Right cardiac atrium (tissue), 5 donors: Measurements from ENCODE around the gene PTPRN2. TPM values are rescaled to one million over a fixed set of nuclear protein-coding genes. Genes with fewer than 3 reads are reported as not detected.
"Not testable (repeated sequence)": the region's sequence is repeated elsewhere in the genome, so short reads cannot be mapped to it uniquely, and the experiment has no call there.

Source experiments
- ATAC-seq, 2 donors: fragments of 200-7000 bp; cut with Tn5 transposase; one replicate each; pipeline versions ENCODE4 v1.8.0 to v1.9.1; 2020; ENCODE audit warnings: moderate library complexity in 2 of 2, mild to moderate bottlenecking in 1 of 2
- DNase-seq, 3 donors: peaks; one replicate each; pipeline ENCODE4 v3.0.0-alpha.2; 2020
- H3K27ac ChIP-seq: one replicate; pipeline ENCODE4 v1.5.1; 2013; ENCODE audit warnings: mild to moderate bottlenecking, low read length, control low read depth, moderate library complexity
- H3K27me3 ChIP-seq: one replicate; pipeline ENCODE4 v1.6.1; 2013; ENCODE audit not compliant: control insufficient read depth, insufficient read depth
- H3K4me1 ChIP-seq: one replicate; pipeline ENCODE4 v1.6.1; 2013; ENCODE audit warnings: low read length; ENCODE audit not compliant: control insufficient read depth, insufficient read depth
- H3K4me3 ChIP-seq: one replicate; pipeline ENCODE4 v1.5.1; 2013; ENCODE audit warnings: low read length, control low read depth
- H3K9me3 ChIP-seq: one replicate; pipeline ENCODE4 v1.6.1; 2013; ENCODE audit warnings: low read length; ENCODE audit not compliant: control insufficient read depth
- WGBS: extraction: QIAGEN DNeasy Blood & Tissue Kit; methylation state at CpG from one replicate; pipeline ENCODE4 v1.1.7; 2013; 5-methylcytosine and 5-hydroxymethylcytosine counted together
- intact Hi-C, 4 donors: fragments of 100-400 bp; cut with DNase I; formaldehyde crosslinking; loops; one replicate each; pipeline versions ENCODE4 v1.11.0 to v1.14.0; 2022 to 2023
- polyA plus RNA-seq: library from polyadenylated mRNA; stranded (reverse); fragments of 200-250 nt; gene quantifications from one replicate; pipeline ENCODE4 v1.2.3, GENCODE V29; 2013
- total RNA-seq, 4 donors: library from RNA; stranded (reverse); fragmentation: NEBNext Ultra II Directional; extraction: Animal tissue kit (Norgen Biotek cat#: 25700); gene quantifications; one replicate each; pipeline ENCODE4 v1.2.1, GENCODE V29; 2021
- donor health status: healthy with polysubstance abuse.
- donor health status: DM: no; HTN: yes; CAD: no.
- donor health status: DM: no; HTN: no; CAD: no.
- donor health status: DM: no; HTN: yes; CAD: no; lungs with severe emphysema.
- donor health status: DM: yes; HTN: yes; CAD: no.

The PTPRN2 gene
- total and polyA plus RNA-seq, 5 donors, result 1.5 to 3.9 (median 1.9) TPM

- no peaks in the 10 kb centered on the region for H3K27me3 ChIP-seq
- intact Hi-C loops, result no loop called here
- no peaks in the 10 kb centered on the region for H3K9me3 ChIP-seq
- ATAC-seq (no peak), DNase-seq (no peak)
- no peaks in the 10 kb centered on the region for H3K4me1 ChIP-seq
- no peak overlapping the region for H3K4me3 ChIP-seq
- H3K27ac ChIP-seq, result no peak overlapping the region
- WGBS, result 54% methylated on average over 10 of the region's 10 CpGs
These were observed 205.0 kb downstream of the PTPRN2 start for GRCh38 chr7:158382363-158383254.

- H3K27me3 ChIP-seq, result no peaks in the 10 kb centered on the region
- H3K4me1 ChIP-seq, result no peaks in the 10 kb centered on the region
- DNase-seq (no peak), ATAC-seq (no peak)
- no peaks in the 10 kb centered on the region for H3K9me3 ChIP-seq
- H3K27ac ChIP-seq, result no peak overlapping the region
- 83% methylated on average over 3 of the region's 3 CpGs for WGBS
- H3K4me3 ChIP-seq, result no peak overlapping the region
- intact Hi-C loops, result no loop called here
These were observed 205.7 kb downstream of the PTPRN2 start for GRCh38 chr7:158381956-158382355.

DNA sequence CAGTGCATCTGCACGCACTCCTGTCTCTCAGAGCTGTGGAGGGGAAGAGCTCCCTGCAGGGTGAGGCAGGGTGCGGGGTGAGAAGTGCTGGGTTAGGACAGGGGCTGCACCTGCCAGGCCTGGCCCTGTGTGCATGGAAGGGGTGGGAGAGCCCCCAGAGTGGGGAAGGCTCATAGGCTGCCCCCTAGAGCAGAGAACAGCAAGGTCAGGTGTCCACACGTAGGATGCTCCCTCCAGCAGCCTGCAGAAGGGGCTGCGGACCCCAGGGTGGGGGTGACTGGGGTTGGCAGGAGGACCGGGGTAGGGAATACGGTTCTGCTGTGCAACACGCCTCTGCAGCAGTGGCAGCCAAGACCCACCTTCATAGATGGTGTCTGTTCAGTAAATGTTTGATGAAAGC is 208.6 kb downstream of the PTPRN2 start:
- Histone ChIP-seq H3K27ac (no peak overlapping the region), H3K4me3 (no peak overlapping the region), H3K27me3 (no peaks in the 10 kb centered on the region), H3K9me3 (no peaks in the 10 kb centered on the region), H3K4me1 (no peaks in the 10 kb centered on the region)
- DNase-seq (no peak), ATAC-seq (peak in 1 of 2 donors; percentile 22)
- WGBS, result 77% methylated on average over 7 of the region's 7 CpGs
- intact Hi-C loops, result no loop called here

DNA sequence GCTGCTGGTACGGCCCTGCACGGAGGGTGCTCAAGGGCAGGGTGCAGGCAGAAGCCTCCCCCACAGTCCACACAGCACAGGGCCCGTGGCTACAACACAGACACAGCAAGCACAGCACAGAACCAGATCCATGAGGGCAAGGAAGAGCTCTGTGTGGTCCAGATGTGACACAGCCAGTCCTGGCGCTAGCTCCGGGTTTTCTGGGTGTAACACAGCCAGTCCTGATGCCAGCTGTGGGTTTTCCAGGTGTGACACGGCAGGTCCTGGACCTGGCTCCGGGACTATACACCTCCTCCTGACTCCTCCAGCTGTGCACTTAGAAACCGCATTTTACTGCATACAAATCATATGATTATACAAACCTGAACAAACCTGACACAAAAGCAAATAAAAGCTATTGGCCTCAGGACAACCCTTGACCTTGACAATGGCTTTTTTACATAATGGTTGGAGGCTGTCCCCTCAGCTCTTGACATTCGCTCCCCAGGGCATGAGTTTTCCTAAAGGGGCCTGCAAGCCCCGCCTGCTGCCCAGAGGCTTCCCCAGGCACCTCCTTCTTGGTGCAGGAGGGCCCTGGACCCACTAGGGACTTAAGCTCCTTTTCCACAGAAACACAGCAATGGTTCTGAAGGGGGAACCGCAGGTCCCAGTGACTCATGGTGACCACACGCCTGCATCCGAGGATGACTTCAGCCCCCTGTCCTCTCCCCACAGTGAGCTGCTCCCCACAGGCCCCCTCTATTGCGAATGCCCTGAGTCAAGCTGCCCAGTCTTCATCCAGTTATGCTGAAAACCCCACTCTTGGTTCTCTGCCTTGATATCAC is 209.6 kb downstream of the PTPRN2 start:
- intact Hi-C loops, result no loop called here
- Histone ChIP-seq H3K27ac (no peak overlapping the region), H3K4me3 (no peak overlapping the region), H3K4me1 (no peaks in the 10 kb centered on the region), H3K9me3 (no peaks in the 10 kb centered on the region), H3K27me3 (no peaks in the 10 kb centered on the region)
- 70% methylated on average over 14 of the region's 14 CpGs for WGBS
- ATAC-seq, result no peak
- DNase-seq, result no peak

- H3K9me3 ChIP-seq, ATAC-seq, H3K27me3 ChIP-seq, DNase-seq, H3K27ac ChIP-seq, H3K4me1 ChIP-seq, H3K4me3 ChIP-seq, intact Hi-C loops: not testable (repeated sequence)
- 71% methylated on average over 9 of the region's 12 CpGs for WGBS
These were observed 210.8 kb downstream of the PTPRN2 start for GRCh38 chr7:158376839-158377186.

DNA sequence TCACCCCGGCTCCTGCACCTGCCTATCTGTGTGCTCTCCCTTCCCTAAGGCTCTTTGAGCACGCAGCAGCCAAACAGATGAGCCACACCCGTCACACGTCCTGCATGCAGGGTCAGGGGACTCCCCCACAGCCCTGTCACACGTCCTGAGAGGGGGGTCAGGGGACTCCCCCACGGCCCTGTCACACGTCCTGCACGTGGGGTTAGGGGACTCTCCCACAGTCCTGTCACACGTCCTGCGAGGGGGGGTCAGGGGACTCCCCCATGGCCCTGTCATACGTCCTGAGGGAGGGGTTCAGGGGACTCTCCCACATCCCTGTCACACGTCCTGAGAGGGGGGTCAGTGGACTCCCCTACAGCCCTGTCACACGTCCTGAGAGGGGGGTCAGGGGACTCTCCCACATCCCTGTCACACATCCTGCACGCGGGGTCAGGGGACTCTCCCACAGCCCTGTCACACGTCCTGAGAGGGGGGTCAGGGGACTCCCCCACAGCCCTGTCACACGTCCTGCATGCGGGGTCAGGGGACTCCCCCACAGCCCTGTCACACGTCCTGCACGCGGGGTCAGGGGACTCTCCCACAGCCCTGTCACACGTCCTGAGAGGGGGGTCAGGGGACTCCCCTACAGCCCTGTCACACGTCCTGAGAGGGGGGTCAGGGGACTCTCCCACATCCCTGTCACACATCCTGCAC is 211.3 kb downstream of the PTPRN2 start:
- ATAC-seq, H3K27ac ChIP-seq, H3K9me3 ChIP-seq, H3K4me1 ChIP-seq, H3K4me3 ChIP-seq, intact Hi-C loops, H3K27me3 ChIP-seq, DNase-seq: not testable (repeated sequence)
- WGBS, result 65% methylated on average over 23 of the region's 23 CpGs

DNA sequence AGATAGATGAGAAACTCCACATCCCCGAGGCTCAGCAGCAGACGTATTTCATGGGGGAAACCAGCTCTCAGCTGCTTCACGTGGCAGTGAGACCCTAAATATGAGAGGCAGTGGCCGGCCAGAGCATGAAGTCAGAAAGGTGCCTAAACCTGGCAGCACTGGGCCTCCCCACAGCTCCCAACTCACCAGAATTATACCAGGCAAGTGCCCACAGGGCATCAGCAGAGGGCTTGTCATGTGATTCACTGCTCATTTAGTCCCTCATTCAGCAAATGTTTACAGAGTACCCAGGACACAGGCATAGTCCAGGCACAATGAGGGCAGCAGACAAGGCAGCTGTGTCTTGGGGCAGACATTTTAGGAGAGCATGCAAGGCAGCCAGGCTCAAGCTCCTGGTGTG is 212.6 kb downstream of the PTPRN2 start:
- WGBS, result 72% methylated on average over 4 of the region's 4 CpGs
- DNase-seq (no peak), ATAC-seq (no peak)
- Histone ChIP-seq H3K27ac (no peak overlapping the region), H3K27me3 (no peaks in the 10 kb centered on the region), H3K4me1 (no peaks in the 10 kb centered on the region), H3K4me3 (no peak overlapping the region), H3K9me3 (no peaks in the 10 kb centered on the region)
- intact Hi-C loops, result no loop called here

DNA sequence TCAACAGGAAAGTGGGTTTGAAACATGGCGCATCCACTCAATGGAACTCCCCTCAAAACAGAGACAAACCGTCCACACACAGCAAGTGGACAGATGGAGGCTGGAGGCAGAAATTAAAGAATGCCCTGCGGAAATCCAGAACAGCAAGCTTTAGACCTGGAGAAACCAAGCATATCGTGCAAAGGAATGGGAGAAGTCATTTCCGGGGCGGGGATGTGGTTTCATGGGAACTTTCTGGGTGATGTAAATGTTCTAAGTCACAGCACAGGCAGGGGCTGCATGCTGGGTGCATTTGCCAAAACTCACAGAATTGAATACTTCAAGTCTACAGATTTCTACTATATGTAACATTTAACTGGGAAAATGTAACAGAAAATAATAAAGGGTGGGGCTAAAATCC is 213.0 kb downstream of the PTPRN2 start:
- no peaks in the 10 kb centered on the region for H3K27me3 ChIP-seq
- WGBS, result 85% methylated on average over 6 of the region's 6 CpGs
- intact Hi-C loops, result no loop called here

GRCh38 chr7:158374146-158374545 is 213.5 kb downstream of the PTPRN2 start:
- Histone ChIP-seq H3K4me1 (no peaks in the 10 kb centered on the region), H3K27me3 (no peaks in the 10 kb centered on the region), H3K9me3 (no peaks in the 10 kb centered on the region), H3K27ac (no peak overlapping the region), H3K4me3 (no peak overlapping the region)
- ATAC-seq (no peak), DNase-seq (no peak)
- intact Hi-C loops, result no loop called here
- WGBS, result 79% methylated on average over 5 of the region's 5 CpGs

More for the DNA sequence above, 213.0 kb downstream of the PTPRN2 start:
- ATAC-seq (no peak), DNase-seq (no peak)
- no peak overlapping the region for H3K4me3 ChIP-seq
- no peak overlapping the region for H3K27ac ChIP-seq
- no peaks in the 10 kb centered on the region for H3K9me3 ChIP-seq
- H3K4me1 ChIP-seq, result no peaks in the 10 kb centered on the region

GRCh38 chr7:158373476-158374133 is 214.0 kb downstream of the PTPRN2 start:
- Histone ChIP-seq H3K27me3 (no peaks in the 10 kb centered on the region), H3K27ac (no peak overlapping the region), H3K4me3 (no peak overlapping the region), H3K9me3 (no peaks in the 10 kb centered on the region), H3K4me1 (no peaks in the 10 kb centered on the region)
- ATAC-seq (no peak), DNase-seq (no peak)
- intact Hi-C loops, result no loop called here
- WGBS, result 74% methylated on average over 18 of the region's 18 CpGs
